HG02588 (cell line): ENCODE results near the gene ACOX1.

Source experiments
- ATAC-seq: cut with Tn5 transposase; IDR thresholded peaks from one replicate; pipeline ENCODE4 v1.9.1; 2021; ENCODE audit warnings: mild to moderate bottlenecking, moderate library complexity; ENCODE audit not compliant: unreplicated experiment

Gene ACOX1

DNA sequence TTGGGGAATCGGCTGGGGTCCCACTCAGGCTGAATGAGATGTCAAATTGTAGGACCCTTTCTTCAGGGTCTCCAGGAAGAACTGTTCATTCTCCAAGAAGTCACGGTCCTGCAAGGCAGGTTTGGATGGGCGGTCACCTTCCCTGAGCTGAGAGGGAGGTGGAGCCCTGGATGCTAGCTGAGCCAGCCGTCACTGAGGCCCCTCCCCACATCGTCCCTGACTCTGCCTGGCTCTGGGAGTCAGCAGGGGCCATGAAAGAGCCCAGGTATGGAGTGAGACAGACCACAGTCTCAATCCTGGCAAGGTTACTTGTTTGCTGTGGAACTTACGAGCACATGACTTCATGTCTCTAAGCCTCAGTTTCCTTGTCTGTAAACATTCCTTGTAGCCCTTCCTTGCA, 68.3 kb downstream of the ACOX1 start:
- ATAC-seq = no peak

DNA sequence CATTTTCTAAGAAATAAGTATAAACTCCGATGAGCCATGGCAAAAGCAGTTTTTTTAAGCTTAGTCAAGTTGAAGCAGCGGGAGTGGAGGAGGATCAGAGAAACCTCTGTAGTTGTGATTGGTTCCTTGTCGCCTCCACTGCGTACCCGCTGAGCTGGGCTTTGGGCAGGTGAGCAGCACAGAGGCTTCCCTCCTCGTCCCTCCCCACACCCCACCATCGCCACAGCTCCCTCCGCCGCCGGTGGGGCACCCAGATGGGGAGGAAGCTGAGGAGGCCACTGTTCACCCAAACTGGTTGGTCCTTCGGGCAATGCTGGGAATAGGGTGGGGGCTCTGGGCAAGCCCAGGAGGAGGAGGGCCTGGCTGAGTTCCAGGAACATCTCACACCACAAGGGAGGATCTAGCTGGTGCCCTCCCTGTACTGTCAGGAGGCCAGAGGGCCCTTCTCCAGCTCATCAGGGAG, 69.1 kb downstream of the ACOX1 start:
- no peak for ATAC-seq

GRCh38 chr17:75909051-75909811, 69.7 kb downstream of the ACOX1 start:
- no peak for ATAC-seq

- no peak for ATAC-seq
Measured at GRCh38 chr17:75908201-75908600, 70.8 kb downstream of the ACOX1 start.

DNA sequence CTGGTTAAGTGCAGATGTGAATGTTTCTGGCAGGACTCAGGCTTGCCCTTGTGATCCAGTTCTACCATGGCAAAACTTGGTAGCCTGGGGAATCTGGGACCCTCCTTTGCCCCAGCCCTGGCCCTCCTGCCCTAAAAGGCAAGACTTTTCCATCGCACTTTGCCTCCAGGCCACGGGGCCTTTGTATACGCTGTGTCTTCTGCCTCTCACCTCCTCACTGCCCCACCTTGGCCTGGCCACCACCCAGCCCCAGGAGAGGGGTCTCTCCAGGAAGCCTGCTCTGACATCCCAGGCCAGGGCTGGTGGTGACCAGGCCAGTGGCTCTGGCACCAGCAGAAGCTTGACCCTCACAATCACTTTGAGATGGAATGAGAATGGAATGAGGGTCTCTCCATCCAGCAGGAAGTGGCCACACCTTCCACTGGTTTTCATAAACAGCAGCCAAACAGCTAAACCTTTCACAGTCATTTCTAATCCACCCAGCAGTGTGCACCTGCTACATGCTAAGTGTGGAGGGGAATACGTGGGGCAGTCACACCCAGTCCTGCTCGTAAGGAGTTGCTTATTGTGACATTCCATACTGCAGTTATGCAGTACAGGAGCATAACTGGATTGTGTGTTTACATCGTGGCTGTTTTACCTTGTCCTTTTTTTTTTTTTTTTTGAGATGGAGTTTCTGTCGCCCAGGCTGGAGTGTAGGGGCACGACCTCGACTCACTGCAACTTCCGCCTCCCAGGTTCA, 72.7 kb downstream of the ACOX1 start:
- ATAC-seq = no peak

- ATAC-seq = peak; percentile 94
Measured at GRCh38 chr17:75904749-75905521, 74.0 kb downstream of the ACOX1 start, which contains the start of gene MRPL38. Gene MRPL38, minus strand, starts transcription at chr17:75904884. Its CDS starts 9 bp downstream, at chr17:75904875.

- ATAC-seq = no peak
Measured at GRCh38 chr17:75902406-75902805, 76.6 kb downstream of the ACOX1 start.

- no peak for ATAC-seq
Measured at GRCh38 chr17:75901727-75902126, 77.2 kb downstream of the ACOX1 start.

DNA sequence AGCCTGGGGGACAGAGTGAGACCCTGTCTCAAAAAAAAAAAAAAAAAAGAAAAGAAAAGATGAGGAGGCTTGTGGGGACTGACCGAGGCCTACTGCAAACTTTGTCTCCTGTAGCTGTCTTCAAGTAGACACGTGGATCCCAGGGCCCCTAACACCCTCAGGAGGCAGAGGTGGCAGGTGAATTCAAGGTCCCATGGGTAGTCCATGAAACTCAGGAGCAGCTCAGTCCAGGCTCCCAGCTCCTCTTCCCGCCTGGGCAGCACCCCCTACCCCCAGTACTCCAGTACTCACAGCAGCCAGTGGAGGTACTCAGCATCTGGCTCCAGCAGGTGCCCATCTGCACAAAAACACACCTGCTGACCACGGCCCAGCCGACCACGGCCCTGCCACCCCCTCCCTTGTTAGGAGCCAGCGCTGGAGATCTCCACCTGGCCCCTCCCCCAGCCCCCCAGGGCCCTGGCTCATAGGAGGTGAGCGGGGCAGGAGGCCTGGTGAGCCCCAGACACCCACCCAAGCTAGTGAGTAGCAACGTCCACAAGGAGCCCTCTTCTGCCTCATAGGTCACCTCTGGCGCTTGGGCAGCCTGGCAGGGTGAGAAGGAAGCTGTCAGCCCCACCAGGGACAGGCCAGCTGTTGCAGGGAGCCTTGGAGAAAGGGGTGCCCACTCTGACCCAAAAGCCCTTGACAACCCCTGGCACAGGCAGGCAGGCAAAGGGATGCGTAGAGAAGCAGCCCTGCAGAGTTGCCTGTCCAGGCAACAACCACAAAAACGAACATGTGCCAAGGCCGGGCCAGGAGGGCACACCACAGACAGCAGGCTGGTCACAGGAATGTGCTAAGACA, 78.1 kb downstream of the ACOX1 start:
- no peak for ATAC-seq

DNA sequence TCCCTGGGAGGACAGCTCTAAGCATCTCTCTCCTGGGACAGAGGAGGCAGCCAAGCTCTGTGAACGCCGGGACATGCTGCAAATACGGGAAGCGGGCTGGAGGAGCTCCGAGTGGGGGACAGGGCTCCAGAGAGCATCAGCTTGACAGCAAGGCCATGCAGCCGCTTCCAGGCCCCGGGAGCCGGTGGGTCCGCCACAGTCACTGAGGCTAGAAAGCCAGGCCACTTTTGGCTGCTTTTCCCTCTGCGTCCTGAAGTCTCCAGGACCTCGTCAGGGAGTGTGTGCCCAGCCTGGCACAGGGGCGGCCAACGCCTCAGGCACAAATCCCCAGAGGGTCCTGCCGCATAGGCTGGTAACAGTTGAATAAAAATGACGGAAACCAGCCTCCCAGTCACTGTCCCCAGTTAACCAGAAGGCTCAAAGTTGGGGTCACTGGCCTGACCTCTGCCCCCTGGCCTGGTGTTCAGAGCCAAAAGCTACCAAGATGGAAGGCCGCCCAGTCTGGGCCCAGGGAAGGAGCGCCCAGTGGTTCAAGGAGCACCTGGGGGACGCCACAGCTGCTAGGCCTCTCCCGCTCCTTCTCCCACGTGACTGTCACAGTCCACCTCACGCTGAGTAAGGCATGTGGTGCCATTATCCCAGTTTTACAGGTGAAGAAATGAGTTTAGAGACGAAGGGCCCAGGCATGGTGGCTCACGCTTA, 79.0 kb downstream of the ACOX1 start:
- ATAC-seq = no peak

DNA sequence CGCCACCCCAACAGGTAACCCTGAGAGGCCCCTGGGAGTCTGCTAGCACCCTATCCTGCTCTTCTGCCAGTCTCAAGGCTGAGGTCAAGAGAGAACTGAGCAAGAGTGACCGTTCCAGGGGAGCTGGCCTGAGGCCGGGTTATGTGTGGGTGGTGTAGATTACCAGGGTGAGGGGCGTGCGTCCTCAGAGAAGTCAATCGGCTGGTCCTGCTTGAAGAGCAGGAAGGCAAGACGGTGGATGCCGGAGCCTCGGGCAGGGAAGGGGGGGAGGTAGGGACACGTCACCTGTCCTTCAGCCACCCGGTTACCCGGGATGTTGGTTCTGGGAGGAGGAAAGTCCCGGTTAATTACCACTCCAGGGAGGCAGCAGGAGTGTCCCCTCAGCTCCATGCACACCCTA, 79.6 kb downstream of the ACOX1 start:
- ATAC-seq = no peak

DNA sequence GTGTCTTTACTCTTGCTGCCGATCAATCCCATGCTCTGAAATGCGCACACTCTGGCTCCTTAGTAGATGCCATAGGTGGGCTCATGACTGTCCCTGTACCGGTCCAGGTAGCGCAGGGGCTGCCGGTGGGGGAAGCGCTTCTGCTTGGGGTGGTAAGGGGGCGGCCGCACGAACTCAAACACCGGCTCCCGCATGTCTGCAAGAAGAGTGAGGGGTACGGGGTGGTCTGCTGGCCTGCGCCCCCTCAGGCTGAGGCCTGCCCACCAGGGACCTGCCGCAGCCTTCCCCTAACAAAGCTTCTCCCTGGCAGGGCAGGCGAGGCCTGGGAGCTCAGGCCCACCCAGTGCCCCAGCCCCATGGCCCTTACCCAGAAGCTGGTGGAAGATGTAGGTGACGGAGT, 80.2 kb downstream of the ACOX1 start:
- ATAC-seq = no peak

GRCh38 chr17:75898065-75898464, 80.9 kb downstream of the ACOX1 start:
- ATAC-seq = no peak

DNA sequence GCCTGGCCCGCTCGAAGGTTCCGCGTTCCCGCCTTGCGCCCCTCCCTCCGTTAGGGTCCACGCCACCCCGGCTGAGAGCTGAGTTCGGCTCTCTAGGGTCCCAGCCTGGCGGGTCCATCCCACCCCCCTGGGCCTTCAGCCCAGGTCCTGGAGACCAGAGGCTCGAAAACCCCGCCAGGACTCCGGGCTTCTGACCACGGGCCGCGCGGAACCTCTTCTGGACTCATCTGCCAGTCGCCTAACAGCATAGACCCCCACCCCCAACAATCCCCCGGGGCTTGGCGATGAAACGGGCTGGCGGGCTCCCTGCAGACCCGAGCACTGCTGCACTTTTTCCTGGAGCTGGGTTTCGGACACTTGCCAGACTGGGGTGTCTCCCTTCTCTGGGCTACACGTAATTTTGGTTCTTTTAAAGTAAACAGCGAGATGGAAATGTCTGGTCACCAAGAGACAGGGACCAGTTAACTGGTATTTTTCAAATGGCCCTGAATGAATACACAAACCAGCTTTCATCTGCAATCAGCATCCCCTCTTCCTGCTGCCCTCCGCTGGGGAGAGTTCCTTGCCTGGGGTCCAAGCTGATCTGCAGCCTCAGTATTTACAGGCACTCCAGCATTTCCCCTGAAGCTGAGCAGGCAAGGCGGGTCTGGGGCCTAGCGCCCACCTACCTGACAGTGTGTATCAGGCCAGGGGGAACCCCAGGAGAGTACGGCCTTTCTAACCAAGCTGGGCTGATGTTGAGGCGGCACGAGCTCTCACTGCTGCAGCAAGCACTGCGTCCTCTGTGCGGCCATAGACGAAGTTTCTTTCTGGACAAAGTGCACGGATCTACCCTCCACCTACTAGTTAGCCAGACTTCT, 81.6 kb downstream of the ACOX1 start:
- no peak for ATAC-seq

DNA sequence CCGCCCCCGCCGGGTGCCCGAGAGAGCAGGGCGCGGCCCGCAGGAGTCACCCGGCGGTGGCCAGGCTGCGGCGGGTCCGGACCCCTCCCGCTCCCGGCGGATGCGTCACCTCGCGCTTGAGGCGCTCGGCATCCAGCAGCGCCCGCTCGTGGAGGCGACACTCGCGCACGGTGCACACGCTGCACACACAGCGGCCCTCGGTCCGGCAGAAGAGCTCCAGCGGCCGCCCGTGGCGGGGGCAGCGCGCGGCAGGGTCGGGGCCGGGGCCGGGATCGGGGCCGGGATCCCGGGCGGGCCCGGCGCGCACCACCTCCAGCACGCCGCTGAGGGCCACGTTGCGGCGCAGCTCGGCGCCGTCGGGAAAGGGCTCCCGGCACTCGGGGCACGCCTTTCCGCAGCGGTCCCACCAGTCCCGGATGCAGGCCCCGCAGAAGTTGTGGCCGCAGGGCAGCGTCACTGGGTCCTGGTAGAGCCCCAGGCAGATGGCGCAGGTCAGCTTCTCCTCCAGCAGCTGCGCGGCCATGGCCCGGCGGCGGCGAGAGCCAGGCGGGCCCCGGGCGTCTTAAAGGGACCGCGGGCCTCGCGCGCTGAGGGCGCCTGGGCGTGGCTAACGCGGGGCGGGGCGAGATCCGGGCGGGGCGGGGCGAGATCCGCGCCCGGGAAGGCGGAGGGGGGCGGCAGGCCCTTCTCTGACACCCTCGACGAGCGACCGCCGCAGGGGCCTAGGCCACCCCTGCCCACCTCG, 82.4 kb downstream of the ACOX1 start, which contains the start of gene TRIM65:
Gene TRIM65, minus strand, starts transcription at position 537 of the 745 bp plus-strand sequence. Its CDS starts 14 bp downstream, at position 523.
- ATAC-seq = peak; percentile 52

DNA sequence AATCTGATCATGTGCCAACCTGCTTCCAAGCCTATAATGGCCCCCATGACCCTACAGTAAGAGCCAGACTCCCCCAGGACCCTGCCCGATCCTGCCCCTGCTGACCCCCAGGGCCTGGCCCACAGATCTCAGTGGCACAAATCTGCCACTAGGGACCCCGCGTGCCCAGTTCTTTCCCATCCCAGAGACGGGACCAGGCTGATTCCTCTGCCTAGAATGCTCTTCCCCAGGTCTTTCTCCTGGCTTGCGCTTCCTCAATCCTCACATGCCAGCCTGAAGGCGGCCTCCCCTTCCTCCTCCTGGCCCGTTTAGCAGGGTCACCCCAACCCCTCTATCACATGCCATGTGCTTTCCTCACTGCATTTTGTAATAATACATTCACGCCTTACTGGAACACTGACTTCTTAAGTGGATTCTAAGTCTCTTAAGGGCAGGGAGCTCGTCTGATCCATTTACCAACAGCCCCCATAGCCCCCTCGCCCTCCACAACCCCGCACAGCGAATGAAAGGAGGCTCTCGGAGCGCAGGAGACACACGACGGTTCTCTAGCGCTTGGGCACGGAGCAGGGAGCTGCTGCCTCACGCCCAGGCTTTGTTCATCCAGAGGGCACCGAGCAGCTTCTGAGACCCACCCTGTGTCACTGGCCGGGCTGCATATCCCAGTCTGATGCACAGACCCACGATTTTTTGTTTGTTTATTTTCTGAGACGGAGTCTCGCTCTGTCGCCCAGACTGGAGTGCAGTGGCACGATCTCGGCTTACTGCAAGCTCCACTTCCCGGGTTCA, 83.4 kb downstream of the ACOX1 start:
- ATAC-seq = no peak

DNA sequence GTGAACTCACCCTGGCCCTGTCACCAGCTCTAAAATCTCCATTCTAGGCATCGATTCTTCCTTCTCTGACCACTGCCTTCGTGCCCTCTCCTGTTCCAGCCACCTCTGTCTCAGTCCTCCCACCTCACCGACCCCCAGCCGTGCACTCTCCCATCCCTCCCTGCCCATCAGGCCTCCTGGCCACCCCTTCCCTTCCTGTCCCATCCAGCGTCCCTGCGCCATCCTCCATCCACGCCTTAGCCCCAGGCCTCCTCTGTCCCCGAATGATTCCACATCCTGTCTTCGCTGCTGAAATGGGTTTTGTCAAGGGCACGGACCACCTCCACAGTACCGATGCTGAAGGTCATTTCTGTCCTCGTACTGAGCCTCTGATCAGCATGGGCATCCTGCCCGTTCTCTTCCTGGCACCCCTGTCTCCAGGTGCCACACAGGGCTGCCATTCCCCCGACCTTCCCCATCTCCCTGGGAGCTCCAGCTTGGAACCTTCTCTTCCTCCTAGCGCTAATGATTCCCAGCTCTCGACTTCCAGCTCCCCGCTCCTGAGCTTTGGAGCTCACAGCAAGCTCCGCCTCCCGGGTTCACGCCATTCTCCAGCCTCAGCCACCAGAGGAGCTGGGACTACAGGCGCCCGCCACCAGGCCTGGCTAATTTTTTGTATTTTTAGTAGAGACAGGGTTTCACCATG, 84.8 kb downstream of the ACOX1 start:
- ATAC-seq = no peak
